Suprapubic skin (tissue), 3 donors: ENCODE measurements around the gene MSN.

Experiments
- CTCF ChIP-seq, 2 donors: fragments of 200-600 bp in 1 of 2; fragments of 450-650 bp in 1 of 2; sonication (generic) in 1 of 2; IDR thresholded peaks; one replicate each; pipeline ENCODE4 v1.5.1; 2016 to 2019; ENCODE audit warnings: antibody characterized with exemption in 2 of 2, mild to moderate bottlenecking in 1 of 2, moderate library complexity in 1 of 2
- POLR2AphosphoS5 ChIP-seq, 3 donors: sonication (generic); formaldehyde crosslinking; IDR thresholded peaks; one replicate each; pipeline ENCODE4 v1.6.1; 2017; ENCODE audit warnings: antibody characterized with exemption in 3 of 3

- no peak for TF ChIP-seq POLR2AphosphoS5 (IDR thresholded peaks at IDR 0.05)
- no peak for TF ChIP-seq CTCF (IDR thresholded peaks at IDR 0.05)
Measured at GRCh38 chrX:65783746-65784145, 116.3 kb downstream of the MSN start.
